Endodermal cell (in vitro differentiated cells): ENCODE measurements around the gene CALU. TPM values are rescaled to one million over a fixed set of nuclear protein-coding genes. Genes with fewer than 3 reads are reported as not detected.

ENCODE experiments used
- DNase-seq: peaks from one replicate; pipeline ENCODE4 v3.0.0-alpha.2; 2017
- H3K27ac ChIP-seq: 2 replicates; pipeline ENCODE4 v1.5.1; 2013; ENCODE audit warnings: mild to moderate bottlenecking, low read depth, low read length, moderate library complexity
- H3K27me3 ChIP-seq: 2 replicates; pipeline ENCODE4 v1.6.1; 2013; ENCODE audit warnings: mild to moderate bottlenecking, low read length, moderate library complexity; ENCODE audit not compliant: insufficient read depth, control insufficient read depth, poor library complexity, severe bottlenecking
- H3K36me3 ChIP-seq: 2 replicates; pipeline ENCODE4 v1.7.0; 2013; ENCODE audit warnings: mild to moderate bottlenecking, low read length, moderate library complexity; ENCODE audit not compliant: control insufficient read depth, insufficient read depth
- H3K4me1 ChIP-seq: one replicate; pipeline ENCODE4 v1.7.0; 2013; ENCODE audit warnings: low read length; ENCODE audit not compliant: control insufficient read depth, insufficient read depth
- H3K4me3 ChIP-seq: 2 replicates; pipeline ENCODE4 v1.5.1; 2013; ENCODE audit warnings: mild to moderate bottlenecking, low read length, moderate library complexity
- H3K9ac ChIP-seq: 2 replicates; pipeline ENCODE4 v1.6.1; 2013; ENCODE audit warnings: mild to moderate bottlenecking, low read length, moderate library complexity; ENCODE audit not compliant: poor library complexity, severe bottlenecking; ENCODE audit errors: extremely low read depth
- H3K9me3 ChIP-seq: 2 replicates; pipeline ENCODE4 v1.6.1; 2013; ENCODE audit warnings: mild to moderate bottlenecking, low read length, moderate library complexity; ENCODE audit not compliant: control insufficient read depth
- H3K27ac Mint-ChIP-seq: 2 replicates; pipeline ENCODE4 v1.8.0; 2020; ENCODE audit warnings: mixed read lengths
- H3K27me3 Mint-ChIP-seq: 2 replicates; pipeline ENCODE4 v1.8.0; 2021; ENCODE audit warnings: mild to moderate bottlenecking, mixed read lengths; ENCODE audit not compliant: insufficient read depth
- H3K36me3 Mint-ChIP-seq: 2 replicates; pipeline ENCODE4 v1.8.0; 2020; ENCODE audit warnings: low read depth, mixed read lengths
- H3K4me1 Mint-ChIP-seq: 2 replicates; pipeline ENCODE4 v1.8.0; 2020; ENCODE audit warnings: mixed read lengths
- H3K4me3 Mint-ChIP-seq: 2 replicates; pipeline ENCODE4 v1.8.0; 2020; ENCODE audit warnings: mild to moderate bottlenecking, moderate library complexity, mixed read lengths
- H3K9me3 Mint-ChIP-seq: 2 replicates; pipeline ENCODE4 v1.8.0; 2020; ENCODE audit warnings: mild to moderate bottlenecking, mixed read lengths
- WGBS, 2 experiments: methylation state at CpG; one replicate each; pipeline versions ENCODE4 v1.1.5 to v1.1.7; 2013; ENCODE audit warnings: missing lambda C conversion rate in 2 of 2, mixed read lengths in 1 of 2; ENCODE audit not compliant: insufficient coverage in 1 of 2, insufficient read length in 1 of 2; 5-methylcytosine and 5-hydroxymethylcytosine counted together
- total RNA-seq, 2 donors: library from RNA; stranded (reverse); fragmentation: NEBNext Ultra II Directional in 1 of 2; extraction: Animal tissue kit (Norgen Biotek cat#: 25700) in 1 of 2; gene quantifications; 2 replicates in 1 of 2; 3 replicates in 1 of 2; pipeline ENCODE4 v1.2.1, GENCODE V29; 2021
- TF ChIP-seq, protein P1 (sequence below): fragments of 200-600 bp; sonication (generic); conservative IDR thresholded peaks from 2 replicates; pipeline ENCODE4 v1.5.0; 2021; ENCODE audit warnings: antibody characterized with exemption, mild to moderate bottlenecking

CALU gene
- total RNA-seq, 2 donors from 2014 or later: 160 to 186 TPM

DNA sequence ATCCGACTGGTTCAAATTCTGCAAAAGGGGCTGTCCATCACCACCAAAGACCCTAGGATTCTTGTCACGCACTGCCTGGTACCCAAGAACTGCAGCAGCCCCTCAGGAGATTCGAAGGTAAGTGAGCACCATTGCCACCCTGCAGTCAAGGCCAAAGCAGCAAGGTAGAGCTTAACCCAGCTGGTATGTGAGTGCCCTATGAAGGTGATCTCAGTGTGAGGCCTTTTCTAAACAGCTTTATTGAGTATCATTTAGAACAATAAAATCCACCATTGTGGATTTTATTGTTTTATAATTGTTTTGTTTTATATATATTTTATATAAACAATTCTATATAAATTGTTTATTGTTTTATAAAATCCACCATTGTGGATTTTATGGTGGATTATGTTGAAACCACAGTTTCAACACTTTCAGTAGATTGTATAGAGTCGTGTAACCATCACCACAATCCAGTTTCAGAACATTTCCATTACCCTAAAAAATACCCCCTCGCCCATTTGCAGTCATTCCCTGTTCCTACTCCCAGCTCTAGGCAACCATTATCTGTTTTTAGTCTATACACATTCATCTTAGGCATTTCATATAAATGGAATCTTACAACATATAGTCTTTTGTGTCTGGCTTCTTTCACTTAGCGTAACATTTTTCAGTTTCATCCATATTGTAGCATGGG, 20.1 kb upstream of the CALU start:
- Histone ChIP-seq H3K9me3 (no peaks in the 10 kb centered on the region), H3K4me3 (no peak overlapping the region), H3K9ac (no peak overlapping the region), H3K27ac (no peak overlapping the region), H3K27me3 (no peaks in the 10 kb centered on the region), H3K4me1 (peaks cover 10% of the 10 kb centered on the region), H3K36me3 (no peaks in the 10 kb centered on the region)
- no peaks in the 10 kb centered on the region for H3K36me3 Mint-ChIP-seq
- 93 to 100% methylated on average over 4 to 6 of the region's 6 CpGs for WGBS, 2 experiments
- H3K4me3 Mint-ChIP-seq: no peak overlapping the region
- peaks cover 16% of the 10 kb centered on the region for H3K27me3 Mint-ChIP-seq
- TF ChIP-seq, protein P1, sequence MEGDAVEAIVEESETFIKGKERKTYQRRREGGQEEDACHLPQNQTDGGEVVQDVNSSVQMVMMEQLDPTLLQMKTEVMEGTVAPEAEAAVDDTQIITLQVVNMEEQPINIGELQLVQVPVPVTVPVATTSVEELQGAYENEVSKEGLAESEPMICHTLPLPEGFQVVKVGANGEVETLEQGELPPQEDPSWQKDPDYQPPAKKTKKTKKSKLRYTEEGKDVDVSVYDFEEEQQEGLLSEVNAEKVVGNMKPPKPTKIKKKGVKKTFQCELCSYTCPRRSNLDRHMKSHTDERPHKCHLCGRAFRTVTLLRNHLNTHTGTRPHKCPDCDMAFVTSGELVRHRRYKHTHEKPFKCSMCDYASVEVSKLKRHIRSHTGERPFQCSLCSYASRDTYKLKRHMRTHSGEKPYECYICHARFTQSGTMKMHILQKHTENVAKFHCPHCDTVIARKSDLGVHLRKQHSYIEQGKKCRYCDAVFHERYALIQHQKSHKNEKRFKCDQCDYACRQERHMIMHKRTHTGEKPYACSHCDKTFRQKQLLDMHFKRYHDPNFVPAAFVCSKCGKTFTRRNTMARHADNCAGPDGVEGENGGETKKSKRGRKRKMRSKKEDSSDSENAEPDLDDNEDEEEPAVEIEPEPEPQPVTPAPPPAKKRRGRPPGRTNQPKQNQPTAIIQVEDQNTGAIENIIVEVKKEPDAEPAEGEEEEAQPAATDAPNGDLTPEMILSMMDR: no peak
- no peaks in the 10 kb centered on the region for H3K9me3 Mint-ChIP-seq
- H3K4me1 Mint-ChIP-seq: peaks cover 18% of the 10 kb centered on the region
- no peak for DNase-seq
- no peak overlapping the region for H3K27ac Mint-ChIP-seq

DNA sequence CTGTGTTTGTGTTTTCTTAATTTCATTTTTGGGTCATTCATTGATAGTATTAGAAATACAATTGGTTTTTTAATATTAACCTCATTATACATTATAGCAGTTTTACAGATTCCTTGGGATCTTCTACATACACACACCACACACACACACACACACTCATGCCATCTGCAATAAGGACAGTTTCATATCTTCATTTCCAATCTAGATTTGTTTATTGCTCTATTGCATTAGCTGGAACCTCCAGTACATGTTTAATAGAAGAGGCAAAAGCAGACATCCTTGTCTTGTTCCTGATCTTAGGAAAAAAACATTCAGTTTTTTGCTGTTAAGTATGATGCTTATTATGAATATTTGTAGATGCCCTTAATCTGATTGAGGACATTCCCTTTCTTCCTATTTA, 17.8 kb upstream of the CALU start:
- TF ChIP-seq, protein P1: no peak
- no peak overlapping the region for H3K4me3 Mint-ChIP-seq
- no peak for DNase-seq
- no peaks in the 10 kb centered on the region for H3K9me3 Mint-ChIP-seq
- no peak overlapping the region for H3K4me3 ChIP-seq
- peaks cover 2% of the 10 kb centered on the region for H3K4me1 ChIP-seq
- H3K27ac ChIP-seq: no peak overlapping the region
- H3K9ac ChIP-seq: no peak overlapping the region
- no peaks in the 10 kb centered on the region for H3K27me3 ChIP-seq
- H3K27ac Mint-ChIP-seq: no peak overlapping the region
- H3K36me3 Mint-ChIP-seq: no peaks in the 10 kb centered on the region
- H3K36me3 ChIP-seq: no peaks in the 10 kb centered on the region
- no peaks in the 10 kb centered on the region for H3K4me1 Mint-ChIP-seq
- peaks cover 22% of the 10 kb centered on the region for H3K27me3 Mint-ChIP-seq
- H3K9me3 ChIP-seq: no peaks in the 10 kb centered on the region

DNA sequence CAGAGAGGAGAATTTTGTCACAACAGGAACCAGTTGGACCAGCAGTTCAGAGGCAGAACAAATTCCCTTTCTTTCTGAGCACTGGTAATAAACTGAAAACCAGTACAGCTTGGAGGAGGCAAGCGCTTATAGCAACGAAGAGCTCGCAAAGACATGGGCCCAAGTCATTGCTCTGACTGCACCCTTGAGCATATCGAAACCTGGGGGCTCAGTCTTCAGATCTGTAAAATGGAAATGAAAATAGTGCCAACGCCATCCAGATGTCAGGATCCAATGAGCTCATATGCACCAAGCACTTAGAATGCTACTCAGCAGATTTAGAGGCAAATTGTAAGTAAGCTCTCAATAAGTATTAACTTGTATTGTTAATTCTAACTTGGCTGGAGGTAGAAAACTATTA, 14.4 kb upstream of the CALU start:
- H3K36me3 Mint-ChIP-seq: no peaks in the 10 kb centered on the region
- no peak overlapping the region for H3K27ac ChIP-seq
- no peak overlapping the region for H3K9ac ChIP-seq
- peaks cover 1% of the 10 kb centered on the region for H3K9me3 Mint-ChIP-seq
- TF ChIP-seq, protein P1: no peak
- no peak overlapping the region for H3K4me3 ChIP-seq
- H3K27me3 Mint-ChIP-seq: peaks cover 22% of the 10 kb centered on the region
- DNase-seq: no peak
- no peaks in the 10 kb centered on the region for H3K9me3 ChIP-seq
- H3K4me3 Mint-ChIP-seq: no peak overlapping the region
- no peaks in the 10 kb centered on the region for H3K36me3 ChIP-seq
- no peaks in the 10 kb centered on the region for H3K4me1 ChIP-seq
- H3K27me3 ChIP-seq: no peaks in the 10 kb centered on the region
- H3K4me1 Mint-ChIP-seq: peaks cover 5% of the 10 kb centered on the region
- H3K27ac Mint-ChIP-seq: no peak overlapping the region
- 93 to 98% methylated on average over 5 of the region's 5 CpGs for whole genome bisulfite sequencing, 2 experiments
